HG03108 (cell line): ENCODE data around the gene PRKAG2.
"Not testable (repeated sequence)": the region's sequence is repeated elsewhere in the genome, so short reads cannot be mapped to it uniquely, and the experiment has no call there.

Experiments
- ATAC-seq: cut with Tn5 transposase; IDR thresholded peaks from one replicate; pipeline ENCODE4 v1.9.1; 2021; ENCODE audit warnings: moderate library complexity; ENCODE audit not compliant: unreplicated experiment

Gene PRKAG2

DNA sequence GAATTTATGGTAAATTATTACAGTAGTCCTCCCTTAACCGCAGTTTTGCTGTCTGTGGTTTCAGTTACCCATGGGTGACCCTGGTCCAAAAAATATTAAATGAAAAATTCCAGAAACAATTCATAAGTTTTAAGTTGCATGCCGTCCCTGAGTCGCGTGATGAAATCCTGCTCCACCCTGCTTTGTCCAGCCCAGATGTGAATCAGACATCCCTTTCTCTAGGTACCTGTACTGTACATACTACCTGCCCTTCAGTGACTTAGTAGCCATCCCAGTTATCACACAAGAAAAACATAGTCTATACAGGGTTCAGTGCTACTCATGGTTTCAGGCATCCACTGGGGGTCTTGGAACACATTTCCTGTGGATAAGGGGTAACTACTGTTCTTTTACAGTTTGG is 336.8 kb downstream of the PRKAG2 start:
- ATAC-seq, result no peak

DNA sequence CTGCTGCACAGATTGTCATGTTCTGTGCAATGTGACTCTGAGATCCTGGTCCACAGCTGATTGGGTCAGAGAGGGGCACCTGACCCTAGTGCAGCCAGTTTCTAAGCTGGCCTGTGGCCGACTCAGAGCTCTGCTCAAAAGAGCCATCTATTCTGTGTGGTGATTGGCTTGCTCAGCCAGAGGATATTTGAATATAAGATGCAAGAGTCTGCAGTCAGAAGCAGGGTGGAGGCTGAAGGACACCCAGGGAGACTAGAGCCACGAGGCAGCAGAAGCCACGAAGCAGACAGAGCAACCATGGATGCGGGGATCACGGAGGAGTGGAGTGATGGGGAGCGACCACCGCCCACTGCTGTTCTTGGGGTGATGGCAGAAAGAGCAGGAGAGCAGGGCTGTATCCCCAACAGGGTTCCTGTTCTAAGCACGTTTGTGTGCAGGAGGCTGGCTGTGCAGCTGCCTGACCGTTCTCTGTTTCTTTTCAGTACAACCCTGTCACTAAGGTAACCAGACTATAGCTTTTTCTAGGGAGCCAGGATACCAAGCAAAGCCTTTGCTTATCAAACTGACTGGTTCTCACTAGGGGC is 337.7 kb downstream of the PRKAG2 start:
- ATAC-seq, result no peak

DNA sequence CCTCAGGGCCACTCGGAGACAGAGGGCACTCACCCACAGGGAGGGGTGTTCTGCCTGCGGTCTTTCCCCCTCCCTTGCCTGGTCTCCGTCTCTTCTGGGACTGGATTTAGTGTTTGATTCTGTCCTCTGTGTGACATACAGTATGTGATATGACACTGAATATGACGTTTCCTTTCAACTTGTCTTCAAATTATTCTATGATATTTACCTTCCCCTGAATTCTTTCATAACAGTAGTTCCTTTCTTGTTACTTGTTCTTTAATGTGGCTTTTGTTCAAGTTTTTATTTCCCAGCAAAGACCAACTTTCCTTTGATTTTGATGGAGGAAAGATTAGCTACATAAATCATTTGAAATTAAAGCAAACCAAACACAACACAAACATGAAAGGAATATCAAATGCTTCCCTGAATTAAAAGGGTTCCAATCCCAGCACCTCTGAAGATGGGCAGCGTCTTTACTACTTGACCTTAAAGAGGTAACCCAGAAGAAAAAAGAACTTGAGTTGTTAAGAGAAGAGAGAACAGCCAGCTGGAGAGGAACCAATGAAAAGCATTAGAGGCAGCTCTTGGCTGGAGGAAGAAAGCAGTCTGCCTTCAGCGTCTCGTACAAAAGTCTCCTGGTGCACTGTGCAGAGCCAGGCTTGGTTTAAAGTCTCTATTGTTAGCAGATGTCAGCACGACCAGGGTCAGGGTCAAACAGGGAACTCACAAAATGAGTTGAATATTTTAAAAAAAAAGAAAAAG is 338.9 kb downstream of the PRKAG2 start:
- no peak for ATAC-seq

DNA sequence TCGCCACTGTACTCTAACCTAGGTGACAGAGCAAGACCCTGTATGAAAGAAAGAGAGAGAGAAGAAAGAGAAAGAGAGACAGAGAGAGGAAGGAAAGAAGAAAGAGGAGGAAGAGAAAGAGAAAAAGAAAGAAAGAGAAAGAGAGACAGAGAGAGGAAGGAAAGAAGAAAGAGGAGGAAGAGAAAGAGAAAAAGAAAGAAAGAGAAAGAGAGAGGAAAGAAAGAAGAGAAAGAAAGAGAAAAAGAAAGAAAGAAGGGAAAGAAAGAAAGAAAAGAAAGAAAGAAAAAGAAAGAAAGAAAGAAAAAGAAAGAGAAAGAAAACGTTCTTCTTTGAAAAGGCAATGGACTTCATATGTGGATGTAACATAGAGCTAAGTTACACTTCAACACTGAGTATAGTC is 340.7 kb downstream of the PRKAG2 start:
- not testable (repeated sequence) for ATAC-seq

DNA sequence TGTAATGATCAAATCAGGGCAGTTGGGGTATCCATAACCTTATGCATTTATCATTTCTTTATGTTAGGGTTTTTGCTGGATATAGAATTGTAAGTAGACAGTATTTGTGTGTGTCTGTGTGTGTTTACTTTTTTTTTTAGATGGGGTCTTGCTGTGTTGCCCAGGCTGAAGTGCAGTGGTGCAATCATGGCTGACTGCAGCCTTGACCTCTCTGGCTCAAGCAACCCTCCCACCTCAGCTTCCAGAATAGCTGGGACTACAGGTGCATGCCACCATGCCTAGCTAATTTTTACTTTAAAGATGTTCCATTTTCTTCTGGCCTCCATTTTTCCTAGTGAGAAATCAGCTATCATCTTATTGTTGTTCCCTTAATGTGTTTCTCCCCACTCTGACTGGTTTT is 347.1 kb downstream of the PRKAG2 start:
- no peak for ATAC-seq

DNA sequence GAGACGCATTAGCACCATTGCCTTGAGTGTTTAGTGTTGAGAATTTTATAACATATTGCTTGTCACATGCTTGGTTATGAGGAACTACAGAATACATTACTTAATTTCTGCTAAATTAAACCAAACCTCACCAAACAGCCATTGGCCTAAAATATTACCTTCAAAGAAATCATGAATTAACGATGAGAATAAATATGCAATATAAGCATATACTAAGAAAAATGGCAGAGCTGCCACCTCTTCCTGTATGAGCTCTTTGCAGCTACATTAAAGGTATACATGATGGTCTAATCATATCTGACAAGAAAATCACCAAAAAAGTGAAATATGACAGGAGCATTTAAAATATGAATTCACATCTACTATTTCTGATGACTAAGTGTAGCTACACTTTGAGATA is 352.1 kb downstream of the PRKAG2 start:
- ATAC-seq, result no peak

DNA sequence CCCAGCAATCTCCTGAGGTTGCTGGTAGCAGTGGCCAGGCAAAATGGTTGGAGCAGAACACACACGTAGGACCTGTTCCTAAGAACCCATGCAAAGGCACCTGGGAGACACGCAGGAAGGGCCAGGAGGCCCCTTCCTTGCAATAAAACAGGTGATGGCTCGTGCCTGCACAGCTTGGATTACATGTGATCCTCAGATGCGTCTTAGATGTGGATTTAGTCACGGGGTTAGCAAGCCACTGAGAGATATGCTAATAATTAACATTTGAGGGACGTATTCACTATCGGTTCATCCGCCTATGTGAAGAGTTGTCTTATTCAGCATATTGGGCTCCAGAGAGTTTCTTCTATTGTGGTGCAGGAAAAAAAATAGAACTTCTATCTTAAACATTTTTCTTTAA is 352.6 kb downstream of the PRKAG2 start:
- ATAC-seq, result no peak

DNA sequence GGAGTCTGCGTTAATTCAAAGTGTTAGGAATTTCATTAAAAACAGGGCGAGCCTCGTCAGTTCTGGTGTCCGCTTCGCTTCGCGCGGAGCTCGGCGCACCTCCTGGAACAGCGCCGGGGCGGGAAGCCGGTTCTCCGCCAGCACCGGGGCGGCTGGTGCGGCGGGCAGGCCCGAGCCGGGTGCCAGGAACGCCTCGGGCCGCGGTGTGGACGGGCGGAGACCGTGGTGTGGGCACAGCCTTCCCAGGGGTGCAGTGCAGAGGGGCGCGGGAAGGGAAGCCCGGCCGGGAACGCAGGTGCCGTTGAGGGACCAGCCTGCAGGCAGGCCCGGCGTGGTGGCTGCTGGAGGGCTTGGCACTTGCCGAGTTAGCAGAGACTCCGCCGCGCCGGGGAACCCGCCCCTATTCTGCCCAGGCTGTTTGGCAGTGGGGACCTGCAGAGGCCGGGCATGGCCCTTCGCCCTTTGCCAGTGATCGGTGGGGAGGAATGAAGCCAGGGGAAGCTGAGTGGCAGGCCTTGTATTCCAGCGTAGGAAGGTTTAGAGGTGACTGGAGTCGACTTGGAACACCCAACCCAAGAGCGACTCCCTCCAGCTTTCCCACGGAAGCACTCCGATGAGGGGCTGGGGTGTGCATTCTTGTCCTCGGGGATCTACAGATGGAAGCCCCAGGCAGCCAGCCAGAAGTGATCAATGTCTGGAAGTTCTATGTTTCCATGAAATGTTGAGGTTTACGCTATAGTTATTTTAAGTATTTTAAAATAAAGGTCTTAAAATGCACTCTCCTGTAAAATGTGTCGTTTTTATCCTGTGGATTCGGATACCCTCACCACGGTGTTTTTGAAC is 356.3 kb downstream of the PRKAG2 start:
- ATAC-seq, result no peak

DNA sequence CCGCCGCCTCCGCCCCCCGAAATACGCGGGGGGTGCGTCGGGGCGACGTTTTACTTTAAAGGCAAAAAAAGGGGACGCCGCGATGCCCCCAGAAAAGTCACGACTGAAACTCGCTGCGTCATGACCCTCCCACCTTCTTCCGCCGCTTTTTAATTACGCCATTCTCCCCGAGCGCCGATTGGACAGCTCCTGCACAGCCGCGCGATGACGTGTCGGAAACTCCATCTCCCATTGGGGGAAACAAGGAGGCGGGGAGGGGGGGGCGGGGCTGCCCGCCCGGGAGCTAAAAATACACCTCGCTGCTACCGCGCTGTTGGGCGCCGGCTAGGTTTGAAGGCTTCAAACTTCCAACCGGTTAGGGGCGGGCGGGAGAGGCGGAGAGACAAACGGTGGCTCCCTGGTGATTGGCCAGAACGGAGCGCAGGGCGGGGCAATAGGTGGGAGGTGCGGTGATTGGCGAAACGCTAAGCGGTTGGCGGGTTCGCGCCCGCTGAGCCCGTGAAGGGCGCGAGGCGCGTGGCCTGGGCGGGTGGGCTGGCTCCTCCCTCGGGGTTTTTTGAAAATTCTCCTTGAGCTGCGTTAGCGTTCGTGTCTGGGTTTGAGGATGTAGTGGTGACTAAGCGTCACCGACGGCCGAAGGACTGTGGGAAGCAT is 357.0 kb downstream of the PRKAG2 start, which contains the start of gene RHEB:
RHEB (minus strand) TSS at position 131 of the 654 bp plus-strand sequence. CDS start 384 bp downstream, outside the sequence.
- ATAC-seq, result peak; percentile 75

DNA sequence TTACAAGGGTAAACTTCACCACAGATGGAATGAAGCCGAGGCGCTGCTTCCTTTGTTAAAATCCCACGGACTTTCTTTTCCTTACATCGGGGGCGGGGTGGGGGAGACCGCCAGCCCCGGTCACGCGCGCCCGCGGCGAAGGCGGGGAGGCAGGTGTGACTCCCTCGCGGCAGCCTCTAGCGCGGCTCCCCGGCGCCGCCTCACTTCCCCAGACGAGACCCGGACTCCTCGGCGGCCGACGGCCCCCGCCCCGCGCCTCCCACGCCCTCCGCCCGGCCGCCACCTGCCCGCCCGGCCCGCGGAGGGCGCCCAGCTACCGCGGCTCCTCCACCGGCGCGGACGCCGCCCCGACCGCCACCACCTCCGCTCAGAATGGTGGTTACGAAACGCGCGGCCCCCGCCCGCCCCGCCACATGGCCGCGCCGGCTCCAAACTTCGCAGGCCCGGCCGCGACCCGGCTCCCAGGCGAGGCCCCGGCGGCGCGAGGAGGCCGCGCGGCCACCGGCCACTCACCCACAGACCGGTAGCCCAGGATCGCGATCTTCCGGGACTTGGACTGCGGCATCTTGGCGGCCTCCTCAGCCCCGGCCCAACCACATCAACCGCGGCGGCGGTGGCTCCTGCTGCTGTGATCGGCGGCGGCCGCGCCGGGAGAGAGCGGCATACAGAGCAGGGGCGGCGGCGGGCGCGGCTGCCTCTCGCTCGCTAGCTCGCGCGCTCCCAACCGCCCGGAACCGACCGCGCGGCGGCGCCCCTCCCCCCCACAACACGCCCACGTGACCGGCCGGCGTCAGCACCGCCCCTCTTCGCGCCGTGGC is 357.8 kb downstream of the PRKAG2 start:
- ATAC-seq, result peak; percentile 40

DNA sequence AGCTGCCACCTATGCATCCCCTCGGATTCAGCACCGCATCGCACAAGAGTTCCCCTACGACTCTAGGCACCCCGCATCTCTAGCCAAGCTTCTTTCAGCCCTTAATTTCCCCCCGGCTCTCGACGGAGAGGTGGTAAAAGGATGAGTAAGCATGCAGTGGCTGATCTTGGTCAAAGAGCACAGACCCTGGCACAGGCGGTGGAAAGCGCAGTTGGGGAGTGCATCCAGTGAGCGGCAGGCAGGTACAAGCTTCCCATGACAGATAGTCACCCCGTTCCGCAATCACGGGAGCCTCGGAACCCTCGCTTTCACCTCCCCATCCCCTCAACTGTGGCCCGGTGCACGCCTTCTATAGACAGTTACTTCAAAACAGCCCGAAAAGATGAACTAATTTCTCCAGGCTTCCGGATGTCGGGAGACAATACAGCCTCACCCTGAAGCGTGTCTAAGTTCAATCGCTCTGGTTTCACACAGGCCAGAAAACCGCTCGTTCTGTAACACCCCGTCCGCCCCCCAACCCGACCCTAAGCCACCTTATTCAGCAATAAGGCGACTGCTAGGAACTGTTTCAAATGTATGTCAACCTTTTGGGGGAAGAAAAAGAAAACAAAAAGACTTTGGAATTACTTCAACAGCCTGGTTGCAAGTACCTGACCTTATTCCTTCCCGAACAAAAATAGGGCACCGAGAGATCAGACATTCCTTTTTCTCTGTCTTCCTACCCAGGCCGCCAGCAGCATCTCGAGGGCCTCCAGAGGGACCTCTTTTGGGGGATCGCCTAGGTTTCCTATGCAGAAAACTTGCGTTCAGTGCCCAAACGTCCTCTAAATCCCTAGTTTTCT is 358.6 kb downstream of the PRKAG2 start:
- ATAC-seq, result no peak

DNA sequence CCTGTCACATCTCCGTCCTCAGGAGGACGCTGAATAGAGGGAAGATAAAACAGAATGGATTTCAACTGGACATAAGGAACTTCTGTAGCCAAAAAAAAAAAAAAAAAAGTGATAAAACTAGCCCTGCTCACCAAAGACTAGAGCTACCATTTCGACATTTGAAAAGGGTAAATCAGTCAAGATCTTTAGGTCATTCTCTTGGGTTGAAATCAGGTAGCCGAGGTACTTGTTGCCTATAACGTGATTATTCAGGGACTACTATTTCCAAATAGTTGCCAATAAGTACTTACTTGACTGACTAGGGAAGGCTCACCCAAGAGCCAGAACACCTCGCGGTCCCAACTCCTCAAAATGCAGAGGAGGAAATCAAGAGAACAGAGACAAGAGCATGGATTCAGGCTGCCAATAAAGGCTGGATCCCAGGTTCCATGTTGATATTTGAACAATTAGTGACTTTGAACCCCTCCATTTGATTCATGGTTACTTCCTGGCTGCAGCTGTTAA is 359.3 kb downstream of the PRKAG2 start:
- ATAC-seq, result no peak

DNA sequence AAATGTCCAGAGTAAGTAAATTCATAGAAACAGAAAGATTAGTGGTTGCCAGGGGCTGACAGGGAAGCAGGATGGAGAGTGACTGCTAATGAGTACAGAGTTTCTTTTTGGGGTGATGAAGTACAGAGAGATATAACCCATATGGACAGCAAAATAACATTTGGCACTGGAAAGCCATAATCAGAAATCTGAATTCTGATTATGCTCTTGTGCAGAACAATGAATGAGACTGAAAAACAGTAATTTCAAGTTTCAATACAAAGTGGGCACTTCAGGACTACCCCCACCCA is 361.7 kb downstream of the PRKAG2 start:
- no peak for ATAC-seq

DNA sequence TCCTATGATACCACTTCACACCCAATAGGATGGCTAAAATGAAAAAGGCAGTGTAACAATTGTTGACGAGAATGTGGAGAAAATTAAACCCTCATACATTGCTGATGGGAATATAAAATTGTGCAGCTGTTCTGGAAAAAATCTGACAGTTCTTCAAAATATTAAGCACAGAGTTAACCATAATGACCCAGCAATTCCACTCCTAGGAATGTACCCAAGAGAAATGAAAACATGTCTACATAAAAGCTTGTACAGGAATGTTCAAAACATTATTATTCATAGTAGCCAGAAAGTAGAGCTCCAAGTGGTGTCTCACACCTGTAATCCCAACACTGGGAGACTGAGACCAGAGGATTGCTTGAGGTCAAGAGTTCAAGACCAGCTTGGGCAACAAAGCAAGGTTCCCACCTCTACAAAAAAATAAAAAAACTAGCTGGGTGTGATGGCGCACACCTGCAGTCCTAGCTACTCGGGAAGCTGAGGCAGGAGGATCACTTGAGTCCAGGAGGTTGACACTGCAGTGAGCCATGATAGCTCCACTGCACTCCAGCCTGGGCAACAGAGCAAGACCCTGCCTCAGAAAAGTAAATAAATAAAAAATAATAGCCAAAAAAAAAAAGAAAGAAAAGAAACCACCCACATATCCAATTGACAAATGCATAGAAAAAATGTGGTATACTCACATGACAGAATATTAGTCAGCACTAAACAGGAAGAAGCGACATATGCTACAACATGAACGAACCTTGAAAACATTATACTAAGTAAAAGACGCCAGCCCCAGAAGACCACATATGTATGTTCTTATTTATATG is 362.2 kb downstream of the PRKAG2 start:
- ATAC-seq, result no peak

DNA sequence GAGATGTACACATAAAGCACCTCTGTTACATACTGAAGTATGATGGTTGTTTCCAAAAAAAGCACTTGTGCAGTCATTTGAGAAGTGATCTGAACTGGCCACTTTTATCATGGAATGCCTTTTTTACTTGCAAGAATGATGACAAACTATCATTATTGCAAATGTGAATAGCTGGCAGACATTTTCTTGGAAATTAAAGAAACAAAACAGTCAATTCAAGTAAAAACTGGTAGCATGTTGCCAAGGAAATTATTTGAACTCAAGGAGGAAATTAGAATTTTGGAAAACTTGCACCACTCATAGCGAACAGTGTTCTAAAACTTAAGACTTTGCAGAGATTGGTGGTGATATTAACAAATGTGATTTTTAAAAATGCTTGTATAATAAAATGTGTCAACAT is 363.8 kb downstream of the PRKAG2 start:
- ATAC-seq, result no peak

DNA sequence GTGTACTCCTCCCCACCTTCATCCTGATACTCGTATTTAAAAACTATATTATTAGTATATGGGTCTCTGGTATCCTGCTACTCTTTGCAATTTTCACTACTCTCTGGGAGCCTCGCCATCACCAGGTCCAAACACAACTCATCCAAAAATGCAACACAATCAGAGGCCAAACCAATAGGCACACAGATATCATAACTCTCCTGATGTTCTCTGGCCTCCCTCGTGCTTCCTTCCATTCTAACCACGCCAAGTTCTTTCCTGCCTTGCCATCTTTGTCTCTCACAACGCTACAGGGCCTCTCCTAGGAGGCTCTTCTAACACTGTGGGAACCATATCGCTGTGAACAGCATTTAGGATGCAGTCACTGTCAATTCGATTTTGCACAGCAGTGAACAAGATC is 364.6 kb downstream of the PRKAG2 start:
- ATAC-seq, result no peak

DNA sequence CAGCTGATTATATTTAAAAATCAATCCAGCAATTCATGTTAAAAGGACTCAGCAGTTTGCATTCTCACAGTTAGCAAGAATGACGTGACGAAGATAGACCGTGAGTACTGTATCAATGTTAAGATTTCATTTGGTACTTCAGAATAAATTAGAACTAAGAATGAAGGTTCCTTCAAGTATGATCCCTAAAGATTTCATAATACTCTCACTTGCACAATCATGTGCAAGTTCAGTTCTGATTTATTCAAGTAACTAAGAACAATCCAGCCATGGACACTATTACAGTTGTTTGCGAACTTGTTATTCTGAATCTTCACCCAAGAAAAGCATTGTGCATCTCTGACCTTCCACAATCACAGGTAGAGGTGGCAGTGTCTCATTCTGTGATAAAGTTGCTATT is 365.0 kb downstream of the PRKAG2 start:
- no peak for ATAC-seq

DNA sequence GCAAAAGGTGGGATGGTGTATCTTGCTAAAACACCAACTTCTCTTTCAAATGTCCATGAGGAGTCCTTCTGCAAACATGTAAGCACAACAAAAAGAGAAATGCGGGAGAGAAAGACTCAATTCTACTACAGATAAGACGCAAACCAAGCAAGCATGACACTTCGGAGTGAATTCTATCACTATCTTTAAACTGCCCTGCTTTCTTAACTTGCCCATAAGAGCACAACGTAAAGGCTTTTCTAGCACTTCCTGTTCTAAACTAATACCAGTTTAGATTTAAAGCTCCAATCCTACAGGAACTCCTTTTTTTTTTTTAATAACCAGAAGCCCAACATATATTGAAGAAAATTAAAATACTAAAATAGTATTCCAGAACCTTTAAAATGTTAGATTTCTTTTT is 365.6 kb downstream of the PRKAG2 start:
- ATAC-seq, result no peak
